Activated T-helper 1 cell treated with Interleukin-2 at 50 U/mL for 16 hours (primary cell): ENCODE measurements around the gene SFXN1.
"Not testable (repeated sequence)": the region's sequence is repeated elsewhere in the genome, so short reads cannot be mapped to it uniquely, and the experiment has no call there.

Source experiments
- DNase-seq: peaks from one replicate; pipeline ENCODE4 v3.0.0-alpha.2; 2020; ENCODE audit warnings: low read depth

Gene SFXN1

GRCh38 chr5:175478384-175479124, at the start of gene SFXN1:
TSS of gene SFXN1 (plus strand) at chr5:175478560. CDS start at chr5:175492104, 13,544 bp downstream.
- peak; percentile 72 for DNase-seq

GRCh38 chr5:175434800-175435199, 43.6 kb upstream of the SFXN1 start:
- no peak for DNase-seq

- no peak for DNase-seq
These were observed 42.0 kb upstream of the SFXN1 start for GRCh38 chr5:175436359-175436758.

GRCh38 chr5:175438234-175438857, 40.0 kb upstream of the SFXN1 start:
- DNase-seq = no peak

GRCh38 chr5:175443514-175444059, 34.8 kb upstream of the SFXN1 start:
- DNase-seq = no peak

GRCh38 chr5:175444060-175444904, 34.1 kb upstream of the SFXN1 start, which contains the start of gene DRD1:
TSS of gene DRD1 (minus strand) at chr5:175444182. CDS start at chr5:175443099, 1,083 bp downstream.
- DNase-seq = peak; percentile 24

GRCh38 chr5:175444905-175445456, 33.4 kb upstream of the SFXN1 start:
- DNase-seq = no peak

- not testable (repeated sequence) for DNase-seq
These were observed 32.0 kb upstream of the SFXN1 start for GRCh38 chr5:175446378-175446777.

GRCh38 chr5:175447571-175447970, 30.8 kb upstream of the SFXN1 start:
- no peak for DNase-seq

- DNase-seq = no peak
These were observed 30.1 kb upstream of the SFXN1 start for GRCh38 chr5:175448276-175448675.

GRCh38 chr5:175452166-175452565, 26.2 kb upstream of the SFXN1 start:
- no peak for DNase-seq

GRCh38 chr5:175454338-175454737, 24.0 kb upstream of the SFXN1 start:
- not testable (repeated sequence) for DNase-seq

- no peak for DNase-seq
These were observed 22.1 kb upstream of the SFXN1 start for GRCh38 chr5:175456105-175456742.

- DNase-seq = no peak
These were observed 20.9 kb upstream of the SFXN1 start for GRCh38 chr5:175457466-175457865.

GRCh38 chr5:175460126-175460525, 18.2 kb upstream of the SFXN1 start:
- DNase-seq = no peak

GRCh38 chr5:175460552-175460951, 17.8 kb upstream of the SFXN1 start:
- DNase-seq = no peak

GRCh38 chr5:175461370-175461769, 17.0 kb upstream of the SFXN1 start:
- no peak for DNase-seq

- no peak for DNase-seq
These were observed 14.7 kb upstream of the SFXN1 start for GRCh38 chr5:175463641-175464040.

GRCh38 chr5:175464074-175464941, 14.1 kb upstream of the SFXN1 start:
- peak; percentile 36 for DNase-seq

- no peak for DNase-seq
These were observed 13.5 kb upstream of the SFXN1 start for GRCh38 chr5:175464942-175465233.

GRCh38 chr5:175465282-175465681, 13.1 kb upstream of the SFXN1 start:
- DNase-seq = no peak
